ENCODE data around the gene FUCA1. TPM values are rescaled to one million over a fixed set of nuclear protein-coding genes. Genes with fewer than 3 reads are reported as not detected.

Gene FUCA1
- total RNA-seq, 4 donors from 2014 or later = 30.4 to 231 (median 92.9) TPM

DNA sequence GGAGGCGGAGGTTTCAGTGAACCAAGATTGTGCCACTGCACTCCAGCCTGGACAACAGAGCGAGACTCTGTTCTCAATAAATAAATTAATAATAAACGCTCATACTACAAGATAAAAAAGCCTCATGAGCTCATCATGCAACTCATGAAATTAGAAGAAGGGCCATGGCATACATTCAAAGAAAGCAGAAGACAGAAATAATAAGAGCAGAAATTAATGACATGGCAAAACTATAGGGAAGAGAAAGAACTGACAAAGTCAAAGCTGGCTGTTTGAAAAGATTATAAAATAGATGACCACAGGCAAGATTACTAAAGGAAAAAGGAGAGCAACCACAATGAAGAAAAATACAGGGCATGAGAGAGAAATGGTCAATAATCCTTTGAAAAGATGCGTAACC lies 14.7 kb upstream of the FUCA1 start:
- H3K27ac ChIP-seq = no peak overlapping the region
- TF ChIP-seq, protein P1, sequence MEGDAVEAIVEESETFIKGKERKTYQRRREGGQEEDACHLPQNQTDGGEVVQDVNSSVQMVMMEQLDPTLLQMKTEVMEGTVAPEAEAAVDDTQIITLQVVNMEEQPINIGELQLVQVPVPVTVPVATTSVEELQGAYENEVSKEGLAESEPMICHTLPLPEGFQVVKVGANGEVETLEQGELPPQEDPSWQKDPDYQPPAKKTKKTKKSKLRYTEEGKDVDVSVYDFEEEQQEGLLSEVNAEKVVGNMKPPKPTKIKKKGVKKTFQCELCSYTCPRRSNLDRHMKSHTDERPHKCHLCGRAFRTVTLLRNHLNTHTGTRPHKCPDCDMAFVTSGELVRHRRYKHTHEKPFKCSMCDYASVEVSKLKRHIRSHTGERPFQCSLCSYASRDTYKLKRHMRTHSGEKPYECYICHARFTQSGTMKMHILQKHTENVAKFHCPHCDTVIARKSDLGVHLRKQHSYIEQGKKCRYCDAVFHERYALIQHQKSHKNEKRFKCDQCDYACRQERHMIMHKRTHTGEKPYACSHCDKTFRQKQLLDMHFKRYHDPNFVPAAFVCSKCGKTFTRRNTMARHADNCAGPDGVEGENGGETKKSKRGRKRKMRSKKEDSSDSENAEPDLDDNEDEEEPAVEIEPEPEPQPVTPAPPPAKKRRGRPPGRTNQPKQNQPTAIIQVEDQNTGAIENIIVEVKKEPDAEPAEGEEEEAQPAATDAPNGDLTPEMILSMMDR (IDR thresholded peaks at IDR 0.05) = no peak
- TF ChIP-seq POLR2AphosphoS5 (IDR thresholded peaks at IDR 0.05) (no peak), POLR2A (IDR thresholded peaks at IDR 0.05) (no peak), EP300 (IDR thresholded peaks at IDR 0.05; ENCODE audit: low read depth) (no peak)
- no peak overlapping the region for H3K4me3 ChIP-seq
- DNase-seq = no peak
- in situ Hi-C loops (cut with MboI; ENCODE audit: low pct_ligation_motif_present in 1 of 4, low pct_unique_long_range_greater_than_20kb in 1 of 4, low sequenced_read_pairs in 3 of 4) = no loop called here
- H3K9me3 ChIP-seq = peaks cover 21% of the 10 kb centered on the region in 2 donors
- intact Hi-C loops (cut with DNase I; ENCODE audit: low total_unique reads) = no loop called here
- H3K4me1 ChIP-seq = no peaks in the 10 kb centered on the region
- 59 to 97% methylated on average over 4 of the region's 4 CpGs for WGBS, 2 donors (ENCODE audit: low coverage in 1 of 2)
- H3K27me3 ChIP-seq = no peaks in the 10 kb centered on the region
- no peaks in the 10 kb centered on the region for H3K36me3 ChIP-seq

GRCh38 chr1:23879809-23880208 lies 11.7 kb upstream of the FUCA1 start:
- Histone ChIP-seq H3K27me3 (no peaks in the 10 kb centered on the region), H3K4me1 (no peaks in the 10 kb centered on the region), H3K36me3 (no peaks in the 10 kb centered on the region), H3K9me3 (peaks cover 22 to 24% of the 10 kb centered on the region in 2 donors), H3K4me3 (no peak overlapping the region), H3K27ac (no peak overlapping the region)
- WGBS, 2 donors (ENCODE audit: low coverage in 1 of 2) = 100% methylated on average over 1 of the region's 1 CpG; no CpG with 5 or more reads in 1 of the 2 donors
- TF ChIP-seq POLR2A (IDR thresholded peaks at IDR 0.05) (no peak), EP300 (IDR thresholded peaks at IDR 0.05; ENCODE audit: low read depth) (no peak), POLR2AphosphoS5 (IDR thresholded peaks at IDR 0.05) (no peak)
- TF ChIP-seq, protein P1 (IDR thresholded peaks at IDR 0.05) = no peak
- in situ Hi-C loops (cut with MboI; ENCODE audit: low pct_ligation_motif_present in 1 of 4, low pct_unique_long_range_greater_than_20kb in 1 of 4, low sequenced_read_pairs in 3 of 4) (no loop called here), intact Hi-C loops (cut with DNase I; ENCODE audit: low total_unique reads) (no loop called here)
- no peak for DNase-seq

GRCh38 chr1:23878668-23879067 lies 10.6 kb upstream of the FUCA1 start:
- Histone ChIP-seq H3K27me3 (no peaks in the 10 kb centered on the region), H3K4me1 (no peaks in the 10 kb centered on the region), H3K36me3 (no peaks in the 10 kb centered on the region), H3K27ac (no peak overlapping the region), H3K4me3 (no peak overlapping the region), H3K9me3 (peaks cover 22 to 24% of the 10 kb centered on the region in 2 donors)
- no peak for DNase-seq
- WGBS, 2 donors (ENCODE audit: low coverage in 1 of 2) = 58 to 93% methylated on average over 1 of the region's 1 CpG
- TF ChIP-seq, protein P1 (IDR thresholded peaks at IDR 0.05) = no peak
- TF ChIP-seq EP300 (IDR thresholded peaks at IDR 0.05; ENCODE audit: low read depth) (no peak), POLR2A (IDR thresholded peaks at IDR 0.05) (no peak)
- intact Hi-C loops (cut with DNase I; ENCODE audit: low total_unique reads) (no loop called here), in situ Hi-C loops (cut with MboI; ENCODE audit: low pct_ligation_motif_present in 1 of 4, low pct_unique_long_range_greater_than_20kb in 1 of 4, low sequenced_read_pairs in 3 of 4) (no loop called here)

GRCh38 chr1:23875382-23875781 lies 7.3 kb upstream of the FUCA1 start:
- no peak overlapping the region for H3K27ac ChIP-seq
- no peak for DNase-seq
- intact Hi-C loops (cut with DNase I; ENCODE audit: low total_unique reads) (no loop called here), in situ Hi-C loops (cut with MboI; ENCODE audit: low pct_ligation_motif_present in 1 of 4, low pct_unique_long_range_greater_than_20kb in 1 of 4, low sequenced_read_pairs in 3 of 4) (no loop called here)
- no peak for TF ChIP-seq POLR2AphosphoS5 (IDR thresholded peaks at IDR 0.05)
- no peak for TF ChIP-seq POLR2A (IDR thresholded peaks at IDR 0.05)
- TF ChIP-seq EP300 (IDR thresholded peaks at IDR 0.05; ENCODE audit: low read depth) = no peak
- TF ChIP-seq, protein P1 (IDR thresholded peaks at IDR 0.05) = no peak
- 83% methylated on average over 3 of the region's 3 CpGs; no CpG with 5 or more reads in 1 of the 2 donors for WGBS, 2 donors (ENCODE audit: low coverage in 1 of 2)
- no peaks in the 10 kb centered on the region for H3K4me1 ChIP-seq
- H3K27me3 ChIP-seq = no peaks in the 10 kb centered on the region
- H3K9me3 ChIP-seq = peaks cover 22 to 24% of the 10 kb centered on the region in 2 donors
- no peaks in the 10 kb centered on the region for H3K36me3 ChIP-seq
- no peak overlapping the region for H3K4me3 ChIP-seq

Data from transverse colon (tissue), 4 donors.